Smooth muscle cell (in vitro differentiated cells): ENCODE data around the gene GATC. TPM values are rescaled to one million over a fixed set of nuclear protein-coding genes. Genes with fewer than 3 reads are reported as not detected.

Source experiments
- DNase-seq: peaks from one replicate; lab custom pipeline; 2025; ENCODE audit not compliant: unreplicated experiment; lab: John Stamatoyannopoulos, UW
- H2AFZ ChIP-seq: fragments of 200-600 bp; sonication (generic); 2 replicates; pipeline ENCODE4 v1.6.0; 2016; ENCODE audit warnings: antibody characterized with exemption, low read depth, mild to moderate bottlenecking
- H3F3A ChIP-seq: fragments of 200-600 bp; sonication (generic); 2 replicates; pipeline ENCODE4 v1.6.0; 2017; ENCODE audit warnings: antibody characterized with exemption, low read depth
- H3K27ac ChIP-seq: fragments of 200-600 bp; sonication (generic); 2 replicates; pipeline ENCODE4 v1.5.1; 2016; ENCODE audit warnings: low read depth, mild to moderate bottlenecking
- H3K27me3 ChIP-seq: fragments of 200-600 bp; sonication (generic); 2 replicates; pipeline ENCODE4 v1.6.1; 2016; ENCODE audit warnings: low read depth, mild to moderate bottlenecking
- H3K36me3 ChIP-seq: fragments of 200-600 bp; sonication (generic); 2 replicates; pipeline ENCODE4 v1.5.1; 2016; ENCODE audit warnings: low read depth
- H3K4me1 ChIP-seq: fragments of 200-600 bp; sonication (generic); 2 replicates; pipeline ENCODE4 v1.5.1; 2016; ENCODE audit warnings: low read depth
- H3K4me2 ChIP-seq: fragments of 200-600 bp; sonication (generic); 2 replicates; pipeline ENCODE4 v1.6.0; 2016; ENCODE audit warnings: mild to moderate bottlenecking
- H3K4me3 ChIP-seq: fragments of 200-600 bp; sonication (generic); 2 replicates; pipeline ENCODE4 v1.5.1; 2016; ENCODE audit warnings: mild to moderate bottlenecking
- H3K79me2 ChIP-seq: fragments of 200-600 bp; sonication (generic); 2 replicates; pipeline ENCODE4 v1.6.0; 2016; ENCODE audit warnings: low read depth, mild to moderate bottlenecking
- H3K9ac ChIP-seq: fragments of 200-600 bp; sonication (generic); 2 replicates; pipeline ENCODE4 v1.6.0; 2016; ENCODE audit warnings: low read depth
- H3K9me3 ChIP-seq: fragments of 200-600 bp; sonication (generic); replicated peaks from 2 replicates; pipeline ENCODE4 v1.5.1; 2016; ENCODE audit warnings: low read depth
- H4K20me1 ChIP-seq: fragments of 200-600 bp; sonication (generic); 2 replicates; pipeline ENCODE4 v1.6.0; 2016; ENCODE audit warnings: low read depth
- CTCF ChIP-seq: fragments of 200-600 bp; sonication (generic); IDR thresholded peaks from 2 replicates; pipeline ENCODE4 v1.5.1; 2017; ENCODE audit warnings: borderline replicate concordance, mild to moderate bottlenecking, antibody characterized with exemption; ENCODE audit not compliant: insufficient read depth, poor library complexity, severe bottlenecking
- WGBS: methylation state at CpG from one replicate; pipeline ENCODE4 v1.1.7; 2016; ENCODE audit warnings: low lambda C conversion rate; 5-methylcytosine and 5-hydroxymethylcytosine counted together
- polyA plus RNA-seq: library from polyadenylated mRNA; unstranded; fragments of >200 nt; fragmentation: Nextera tagmentation; extraction: Ambion mirVana; gene quantifications from 2 replicates; pipeline ENCODE4 v1.2.1, GENCODE V29; 2016
- total RNA-seq: library from RNA; depleted of rRNA; stranded (reverse); fragments of >200 nt; gene quantifications from 2 replicates; pipeline ENCODE4 v1.2.3, GENCODE V29; 2014

The GATC gene
- total and polyA plus RNA-seq, 2 experiments from 2014 or later = 10.3 to 22.2 TPM

- no peak for TF ChIP-seq CTCF
These were observed 26.3 kb downstream of the GATC start for GRCh38 chr12:120472521-120472920.

GRCh38 chr12:120473807-120474615 lies 27.8 kb downstream of the GATC start:
- DNase-seq = no peak
- Histone ChIP-seq H3K9me3 (no peaks in the 10 kb centered on the region), H3K36me3 (no peaks in the 10 kb centered on the region), H3K27ac (peak overlapping the region; percentile 70), H3K79me2 (peaks cover 44% of the 10 kb centered on the region), H3F3A (no peaks in the 10 kb centered on the region), H3K9ac (peak overlapping the region; percentile 8), H4K20me1 (peaks cover under 1% of the 10 kb centered on the region), H3K4me2 (peak overlapping the region; percentile 55), H3K4me3 (no peak overlapping the region), H3K27me3 (no peaks in the 10 kb centered on the region), H2AFZ (no peak overlapping the region), H3K4me1 (peaks cover 7% of the 10 kb centered on the region)
- TF ChIP-seq CTCF = no peak
- WGBS = 76% methylated on average over 6 of the region's 6 CpGs

More at GRCh38 chr12:120472521-120472920, 26.3 kb downstream of the GATC start:
- Histone ChIP-seq H3K4me2 (peak overlapping the region; percentile 42), H2AFZ (no peak overlapping the region), H3F3A (no peaks in the 10 kb centered on the region), H3K36me3 (no peaks in the 10 kb centered on the region), H3K27me3 (no peaks in the 10 kb centered on the region), H3K79me2 (peaks cover 58% of the 10 kb centered on the region), H3K27ac (peak overlapping the region; percentile 70), H3K9me3 (no peaks in the 10 kb centered on the region), H3K9ac (no peak overlapping the region), H4K20me1 (peaks cover 15% of the 10 kb centered on the region), H3K4me1 (peaks cover 11% of the 10 kb centered on the region), H3K4me3 (no peak overlapping the region)
- no peak for DNase-seq

GRCh38 chr12:120474616-120474960 lies 28.3 kb downstream of the GATC start:
- TF ChIP-seq CTCF = no peak
- no peak for DNase-seq
- H3K27ac ChIP-seq = peak overlapping the region; percentile 71
- H3K4me1 ChIP-seq = peaks cover 7% of the 10 kb centered on the region
- H3K36me3 ChIP-seq = no peaks in the 10 kb centered on the region
- no peak overlapping the region for H3K4me3 ChIP-seq
- peaks cover 40% of the 10 kb centered on the region for H3K79me2 ChIP-seq
- peak overlapping the region; percentile 8 for H3K9ac ChIP-seq
- WGBS = 10% methylated on average over 2 of the region's 2 CpGs
- peak overlapping the region; percentile 6 for H2AFZ ChIP-seq
- no peaks in the 10 kb centered on the region for H4K20me1 ChIP-seq
- H3F3A ChIP-seq = no peaks in the 10 kb centered on the region
- peak overlapping the region; percentile 55 for H3K4me2 ChIP-seq
- no peaks in the 10 kb centered on the region for H3K9me3 ChIP-seq
- no peaks in the 10 kb centered on the region for H3K27me3 ChIP-seq

GRCh38 chr12:120475643-120476042 lies 29.4 kb downstream of the GATC start:
- H3F3A ChIP-seq = no peaks in the 10 kb centered on the region
- no peaks in the 10 kb centered on the region for H3K27me3 ChIP-seq
- no peaks in the 10 kb centered on the region for H4K20me1 ChIP-seq
- H3K27ac ChIP-seq = peak overlapping the region; percentile 71
- 100% methylated on average over 1 of the region's 1 CpG for WGBS
- no peak for TF ChIP-seq CTCF
- no peak overlapping the region for H3K4me2 ChIP-seq
- H3K9ac ChIP-seq = no peak overlapping the region
- no peak for DNase-seq
- no peaks in the 10 kb centered on the region for H3K36me3 ChIP-seq
- H3K9me3 ChIP-seq = no peaks in the 10 kb centered on the region
- H3K4me1 ChIP-seq = peaks cover 2% of the 10 kb centered on the region
- H2AFZ ChIP-seq = no peak overlapping the region
- peaks cover 31% of the 10 kb centered on the region for H3K79me2 ChIP-seq
- H3K4me3 ChIP-seq = no peak overlapping the region
